Measurements from ENCODE around the gene CNR2. TPM values are rescaled to one million over a fixed set of nuclear protein-coding genes. Genes with fewer than 3 reads are reported as not detected.

Gene CNR2
- total RNA-seq, 1 donor from 2014 or later, result not detected

- intact Hi-C loops (cut with DNase I), result no loop called here
- H3K4me1 ChIP-seq, result no peaks in the 10 kb centered on the region
- no peak for TF ChIP-seq POLR2A (IDR thresholded peaks at IDR 0.05)
- TF ChIP-seq POLR2AphosphoS5 (IDR thresholded peaks at IDR 0.05; ENCODE audit: insufficient read depth in 1 of 2, low read depth in 1 of 2), result no peak
- no peak for TF ChIP-seq CTCF (IDR thresholded peaks at IDR 0.05)
- no peak for DNase-seq (ENCODE audit: extremely low spot score in 2 of 2)
- no peaks in the 10 kb centered on the region for H3K9me3 ChIP-seq
- no peak overlapping the region for H3K4me3 ChIP-seq
- no peaks in the 10 kb centered on the region for H3K36me3 ChIP-seq
- H3K27me3 ChIP-seq, result no peaks in the 10 kb centered on the region
- no peak overlapping the region for H3K27ac ChIP-seq
Measured at GRCh38 chr1:23915466-23915865, 2.3 kb upstream of the CNR2 start.

GRCh38 chr1:23914921-23915320, 1.8 kb upstream of the CNR2 start:
- Histone ChIP-seq H3K9me3 (no peaks in the 10 kb centered on the region), H3K27ac (no peak overlapping the region), H3K27me3 (no peaks in the 10 kb centered on the region), H3K36me3 (no peaks in the 10 kb centered on the region), H3K4me1 (no peaks in the 10 kb centered on the region), H3K4me3 (no peak overlapping the region)
- TF ChIP-seq POLR2AphosphoS5 (IDR thresholded peaks at IDR 0.05; ENCODE audit: insufficient read depth in 1 of 2, low read depth in 1 of 2) (no peak), POLR2A (IDR thresholded peaks at IDR 0.05) (no peak), CTCF (IDR thresholded peaks at IDR 0.05) (no peak)
- DNase-seq (ENCODE audit: extremely low spot score in 2 of 2), result no peak
- intact Hi-C loops (cut with DNase I), result no loop called here

- TF ChIP-seq POLR2AphosphoS5 (IDR thresholded peaks at IDR 0.05; ENCODE audit: insufficient read depth in 1 of 2, low read depth in 1 of 2) (no peak), POLR2A (IDR thresholded peaks at IDR 0.05) (no peak), CTCF (IDR thresholded peaks at IDR 0.05) (no peak)
- H3K4me1 ChIP-seq, result peaks cover 5% of the 10 kb centered on the region
- intact Hi-C loops (cut with DNase I), result no loop called here
- no peak overlapping the region for H3K27ac ChIP-seq
- H3K9me3 ChIP-seq, result no peaks in the 10 kb centered on the region
- H3K36me3 ChIP-seq, result no peaks in the 10 kb centered on the region
- no peak for DNase-seq (ENCODE audit: extremely low spot score in 2 of 2)
- no peak overlapping the region for H3K4me3 ChIP-seq
- no peaks in the 10 kb centered on the region for H3K27me3 ChIP-seq
Measured at GRCh38 chr1:23911921-23912320, 1.2 kb downstream of the CNR2 start.

- intact Hi-C loops (cut with DNase I), result no loop called here
- Histone ChIP-seq H3K9me3 (no peaks in the 10 kb centered on the region), H3K27me3 (no peaks in the 10 kb centered on the region), H3K4me1 (peaks cover 5% of the 10 kb centered on the region), H3K4me3 (no peak overlapping the region), H3K36me3 (no peaks in the 10 kb centered on the region), H3K27ac (no peak overlapping the region)
- TF ChIP-seq CTCF (IDR thresholded peaks at IDR 0.05) (no peak), POLR2A (IDR thresholded peaks at IDR 0.05) (no peak), POLR2AphosphoS5 (IDR thresholded peaks at IDR 0.05; ENCODE audit: insufficient read depth in 1 of 2, low read depth in 1 of 2) (no peak)
- no peak for DNase-seq (ENCODE audit: extremely low spot score in 2 of 2)
Measured at GRCh38 chr1:23910553-23911246, 2.5 kb downstream of the CNR2 start.

GRCh38 chr1:23910144-23910543, 3.0 kb downstream of the CNR2 start:
- no peak overlapping the region for H3K27ac ChIP-seq
- no peaks in the 10 kb centered on the region for H3K27me3 ChIP-seq
- no peak for DNase-seq (ENCODE audit: extremely low spot score in 2 of 2)
- no peaks in the 10 kb centered on the region for H3K36me3 ChIP-seq
- TF ChIP-seq POLR2A (IDR thresholded peaks at IDR 0.05) (no peak), CTCF (IDR thresholded peaks at IDR 0.05) (no peak), POLR2AphosphoS5 (IDR thresholded peaks at IDR 0.05; ENCODE audit: insufficient read depth in 1 of 2, low read depth in 1 of 2) (no peak)
- H3K4me3 ChIP-seq, result no peak overlapping the region
- no peaks in the 10 kb centered on the region for H3K9me3 ChIP-seq
- intact Hi-C loops (cut with DNase I), result no loop called here
- H3K4me1 ChIP-seq, result peaks cover 5% of the 10 kb centered on the region

All from vagina (tissue), 2 donors.